Thyroid gland (tissue), 4 donors: ENCODE data around the gene TNFAIP1.

Source experiments
- POLR2A ChIP-seq, 2 donors: fragments of 450-650 bp; IDR thresholded peaks; one replicate each; pipeline ENCODE4 v1.6.1; 2017; ENCODE audit warnings: antibody characterized with exemption in 2 of 2, mild to moderate bottlenecking in 2 of 2, moderate library complexity in 1 of 2
- TF ChIP-seq, protein P1 (sequence below), 6 experiments: fragments of 200-600 bp in 3 of 6; fragments of 450-650 bp in 3 of 6; sonication (generic) in 3 of 6; IDR thresholded peaks; one replicate each; pipeline ENCODE4 v1.5.1; 2016 to 2019; ENCODE audit warnings: antibody characterized with exemption in 6 of 6, mild to moderate bottlenecking in 2 of 6, inconsistent platforms in 1 of 6, moderate library complexity in 1 of 6

- TF ChIP-seq, protein P1, sequence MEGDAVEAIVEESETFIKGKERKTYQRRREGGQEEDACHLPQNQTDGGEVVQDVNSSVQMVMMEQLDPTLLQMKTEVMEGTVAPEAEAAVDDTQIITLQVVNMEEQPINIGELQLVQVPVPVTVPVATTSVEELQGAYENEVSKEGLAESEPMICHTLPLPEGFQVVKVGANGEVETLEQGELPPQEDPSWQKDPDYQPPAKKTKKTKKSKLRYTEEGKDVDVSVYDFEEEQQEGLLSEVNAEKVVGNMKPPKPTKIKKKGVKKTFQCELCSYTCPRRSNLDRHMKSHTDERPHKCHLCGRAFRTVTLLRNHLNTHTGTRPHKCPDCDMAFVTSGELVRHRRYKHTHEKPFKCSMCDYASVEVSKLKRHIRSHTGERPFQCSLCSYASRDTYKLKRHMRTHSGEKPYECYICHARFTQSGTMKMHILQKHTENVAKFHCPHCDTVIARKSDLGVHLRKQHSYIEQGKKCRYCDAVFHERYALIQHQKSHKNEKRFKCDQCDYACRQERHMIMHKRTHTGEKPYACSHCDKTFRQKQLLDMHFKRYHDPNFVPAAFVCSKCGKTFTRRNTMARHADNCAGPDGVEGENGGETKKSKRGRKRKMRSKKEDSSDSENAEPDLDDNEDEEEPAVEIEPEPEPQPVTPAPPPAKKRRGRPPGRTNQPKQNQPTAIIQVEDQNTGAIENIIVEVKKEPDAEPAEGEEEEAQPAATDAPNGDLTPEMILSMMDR (IDR thresholded peaks at IDR 0.05): no peak
- TF ChIP-seq POLR2A (IDR thresholded peaks at IDR 0.05): no peak
Measured at GRCh38 chr17:28363186-28363585, 27.6 kb downstream of the TNFAIP1 start.
